DND-41 (cell line): Measurements from ENCODE around the gene RAD18.

Experiments
- ATAC-seq: fragments of 200-7000 bp; cut with Tn5 transposase; 3 replicates; pipeline ENCODE4 v1.9.1; 2021; ENCODE audit warnings: low read depth; ENCODE audit not compliant: insufficient read depth
- DNase-seq: peaks from one replicate; pipeline ENCODE4 v3.0.0-alpha.2; 2020
- H2AFZ ChIP-seq: 2 replicates; pipeline ENCODE4 v1.6.0; 2012; ENCODE audit warnings: low read depth, low read length
- H3K27ac ChIP-seq: 2 replicates; pipeline ENCODE4 v1.5.1; 2012; ENCODE audit warnings: low read length, inconsistent platforms
- H3K27me3 ChIP-seq: fragments of 200-600 bp; sonication (generic); 2 replicates; pipeline ENCODE4 v1.6.0; 2012; ENCODE audit warnings: low read length, mild to moderate bottlenecking, inconsistent platforms; ENCODE audit not compliant: insufficient read depth, poor library complexity
- H3K36me3 ChIP-seq: 2 replicates; pipeline ENCODE4 v1.5.1; 2012; ENCODE audit warnings: low read length, inconsistent platforms; ENCODE audit not compliant: insufficient read depth
- H3K4me1 ChIP-seq: 2 replicates; pipeline ENCODE4 v1.5.1; 2012; ENCODE audit warnings: mild to moderate bottlenecking, low read length; ENCODE audit not compliant: insufficient read depth
- H3K4me2 ChIP-seq: 2 replicates; pipeline ENCODE4 v1.6.0; 2012; ENCODE audit warnings: mild to moderate bottlenecking, moderate library complexity, low read length, inconsistent platforms; ENCODE audit not compliant: insufficient read depth
- H3K4me3 ChIP-seq, 2 experiments: fragments of 200-600 bp in 1 of 2; shearing (Covaris generic) in 1 of 2; 2 replicates each; pipeline ENCODE4 v1.5.1; 2012 to 2016; ENCODE audit warnings: inconsistent platforms in 2 of 2, low read length in 2 of 2, mild to moderate bottlenecking in 2 of 2, low read depth in 1 of 2, moderate library complexity in 1 of 2
- H3K79me2 ChIP-seq: 2 replicates; pipeline ENCODE4 v1.6.0; 2012; ENCODE audit warnings: low read length, inconsistent platforms; ENCODE audit not compliant: insufficient read depth
- H3K9ac ChIP-seq: 2 replicates; pipeline ENCODE4 v1.6.0; 2012; ENCODE audit warnings: low read depth, mild to moderate bottlenecking, inconsistent platforms, low read length, moderate library complexity
- H3K9me3 ChIP-seq: 2 replicates; pipeline ENCODE4 v1.5.1; 2012; ENCODE audit warnings: low read length, moderate library complexity, mild to moderate bottlenecking, inconsistent platforms; ENCODE audit not compliant: insufficient read depth, severe bottlenecking
- H4K20me1 ChIP-seq: 2 replicates; pipeline ENCODE4 v1.6.0; 2012; ENCODE audit warnings: low read length; ENCODE audit not compliant: insufficient read depth
- EZH2 ChIP-seq: IDR thresholded peaks from 3 replicates; pipeline ENCODE4 v1.6.1; 2012; ENCODE audit warnings: borderline replicate concordance, low read depth, mild to moderate bottlenecking, moderate library complexity, low read length, inconsistent platforms; ENCODE audit not compliant: severe bottlenecking
- TF ChIP-seq, protein P1 (sequence below): IDR thresholded peaks from 2 replicates; pipeline ENCODE4 v1.5.1; 2012; ENCODE audit warnings: borderline replicate concordance, low read length, moderate library complexity, mild to moderate bottlenecking; ENCODE audit not compliant: poor library complexity, severe bottlenecking; ENCODE audit errors: extremely low read depth

The RAD18 gene

DNA sequence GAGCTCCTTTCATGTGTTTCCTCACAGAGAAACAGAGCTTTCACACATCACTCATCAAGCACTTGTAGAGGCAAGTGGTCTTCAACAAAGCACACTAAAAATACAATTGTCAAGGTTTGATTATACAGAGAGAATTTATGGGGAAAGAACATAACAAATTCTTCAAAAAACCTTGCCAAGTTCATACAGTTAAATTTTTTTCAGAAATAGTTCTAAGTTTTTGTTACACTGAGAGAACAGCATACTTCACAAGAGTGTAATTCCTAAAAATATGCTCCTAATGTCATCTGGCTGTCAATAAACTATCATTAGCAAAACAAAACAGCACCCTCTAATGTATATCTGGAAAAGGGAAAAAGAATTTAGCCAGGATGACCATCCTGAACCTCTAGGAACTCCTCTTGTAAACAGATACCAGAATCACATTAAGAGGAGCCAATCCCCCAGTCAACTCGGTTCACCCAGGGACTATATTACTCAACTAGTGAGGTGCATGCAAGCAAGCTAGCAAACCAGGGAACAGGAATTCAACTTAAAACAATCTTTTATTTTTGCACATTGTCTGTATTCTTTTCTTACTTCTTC is 63.3 kb downstream of the RAD18 start:
- no peaks in the 10 kb centered on the region for H3K4me1 ChIP-seq
- ATAC-seq (no peak), DNase-seq (no peak)
- no peak overlapping the region for H3K9ac ChIP-seq
- no peak for TF ChIP-seq EZH2
- TF ChIP-seq, protein P1, sequence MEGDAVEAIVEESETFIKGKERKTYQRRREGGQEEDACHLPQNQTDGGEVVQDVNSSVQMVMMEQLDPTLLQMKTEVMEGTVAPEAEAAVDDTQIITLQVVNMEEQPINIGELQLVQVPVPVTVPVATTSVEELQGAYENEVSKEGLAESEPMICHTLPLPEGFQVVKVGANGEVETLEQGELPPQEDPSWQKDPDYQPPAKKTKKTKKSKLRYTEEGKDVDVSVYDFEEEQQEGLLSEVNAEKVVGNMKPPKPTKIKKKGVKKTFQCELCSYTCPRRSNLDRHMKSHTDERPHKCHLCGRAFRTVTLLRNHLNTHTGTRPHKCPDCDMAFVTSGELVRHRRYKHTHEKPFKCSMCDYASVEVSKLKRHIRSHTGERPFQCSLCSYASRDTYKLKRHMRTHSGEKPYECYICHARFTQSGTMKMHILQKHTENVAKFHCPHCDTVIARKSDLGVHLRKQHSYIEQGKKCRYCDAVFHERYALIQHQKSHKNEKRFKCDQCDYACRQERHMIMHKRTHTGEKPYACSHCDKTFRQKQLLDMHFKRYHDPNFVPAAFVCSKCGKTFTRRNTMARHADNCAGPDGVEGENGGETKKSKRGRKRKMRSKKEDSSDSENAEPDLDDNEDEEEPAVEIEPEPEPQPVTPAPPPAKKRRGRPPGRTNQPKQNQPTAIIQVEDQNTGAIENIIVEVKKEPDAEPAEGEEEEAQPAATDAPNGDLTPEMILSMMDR, result no peak
- H3K9me3 ChIP-seq, result no peaks in the 10 kb centered on the region
- H3K4me2 ChIP-seq, result no peak overlapping the region
- H2AFZ ChIP-seq, result no peak overlapping the region
- no peaks in the 10 kb centered on the region for H3K27me3 ChIP-seq
- no peak overlapping the region for H3K27ac ChIP-seq
- H4K20me1 ChIP-seq, result no peaks in the 10 kb centered on the region
- H3K4me3 ChIP-seq, result no peak overlapping the region
- peaks cover 83% of the 10 kb centered on the region for H3K36me3 ChIP-seq
- no peaks in the 10 kb centered on the region for H3K79me2 ChIP-seq

DNA sequence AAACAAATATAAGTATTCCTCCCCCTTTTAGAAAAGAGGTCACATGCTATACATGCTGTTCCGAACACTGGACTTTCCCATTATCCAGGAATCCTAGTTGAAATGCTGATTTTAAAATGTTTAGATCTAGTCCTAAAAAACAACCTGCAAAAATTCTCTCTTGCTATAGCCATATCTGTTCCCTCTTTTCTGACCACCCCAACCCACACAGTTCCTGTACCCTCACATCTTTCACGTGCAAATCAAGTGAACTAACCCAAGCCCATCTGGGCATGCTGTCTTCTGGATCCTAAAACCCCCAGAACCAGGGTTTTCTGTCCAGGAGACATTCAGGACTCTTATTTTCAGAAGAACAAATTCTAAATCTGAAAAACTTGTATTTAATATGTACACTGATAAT is 67.4 kb downstream of the RAD18 start:
- peaks cover 75% of the 10 kb centered on the region for H3K36me3 ChIP-seq
- no peak for ATAC-seq
- H3K79me2 ChIP-seq, result no peaks in the 10 kb centered on the region

DNA sequence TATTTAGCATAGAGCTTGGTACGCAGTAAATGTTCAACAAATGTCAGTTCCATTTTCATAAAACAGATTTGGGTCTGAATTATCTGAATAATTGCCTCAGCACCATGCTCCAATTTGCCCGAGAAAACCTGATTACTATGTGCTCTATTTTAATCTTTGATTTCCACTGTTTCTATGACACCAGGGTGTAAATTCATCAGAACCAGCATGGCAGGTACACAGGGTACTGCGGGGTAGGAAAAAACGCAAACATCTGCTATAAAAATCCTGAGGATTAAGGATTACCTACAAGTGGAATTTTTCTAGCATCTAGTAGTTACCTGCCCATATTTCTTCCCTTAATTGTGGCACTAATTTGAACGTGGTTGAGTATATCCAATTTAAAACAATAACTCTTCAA is 70.3 kb downstream of the RAD18 start:
- Histone ChIP-seq H3K79me2 (no peaks in the 10 kb centered on the region), H4K20me1 (no peaks in the 10 kb centered on the region), H3K36me3 (peaks cover 75% of the 10 kb centered on the region), H3K4me2 (no peak overlapping the region), H3K9ac (no peak overlapping the region), H3K27me3 (no peaks in the 10 kb centered on the region), H3K27ac (no peak overlapping the region), H3K4me1 (no peaks in the 10 kb centered on the region), H3K9me3 (no peaks in the 10 kb centered on the region), H2AFZ (no peak overlapping the region), H3K4me3 (no peak overlapping the region)
- no peak for DNase-seq
- ATAC-seq, result no peak
- TF ChIP-seq, protein P1, result no peak
- TF ChIP-seq EZH2, result no peak

More for the DNA sequence above, 67.4 kb downstream of the RAD18 start:
- Histone ChIP-seq H2AFZ (no peak overlapping the region), H3K9ac (no peak overlapping the region), H3K27ac (no peak overlapping the region), H3K4me1 (no peaks in the 10 kb centered on the region), H3K27me3 (no peaks in the 10 kb centered on the region), H3K9me3 (no peaks in the 10 kb centered on the region), H4K20me1 (no peaks in the 10 kb centered on the region), H3K4me2 (no peak overlapping the region), H3K4me3 (no peak overlapping the region)
- TF ChIP-seq, protein P1, result no peak
- TF ChIP-seq EZH2, result no peak
- DNase-seq, result no peak

DNA sequence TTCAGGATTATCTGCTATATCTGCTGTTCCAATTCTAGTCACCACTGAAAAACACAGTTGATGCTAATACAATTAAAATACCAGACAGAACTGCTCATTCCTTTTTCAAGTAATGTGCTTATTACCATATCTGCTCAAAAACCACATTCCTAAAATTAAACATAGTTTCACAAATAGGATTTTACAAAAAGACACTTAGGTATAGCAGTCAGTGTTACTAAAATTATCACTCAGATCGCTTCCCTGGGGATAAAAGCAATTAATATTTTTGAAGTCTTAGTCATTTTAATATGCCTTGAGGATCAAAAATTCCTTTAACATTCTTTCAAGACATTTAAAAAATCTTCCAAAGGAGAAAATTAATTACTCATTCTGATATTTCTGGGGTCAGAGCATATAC is 71.5 kb downstream of the RAD18 start:
- ATAC-seq, result no peak
- Histone ChIP-seq H3K27me3 (no peaks in the 10 kb centered on the region), H3K4me1 (no peaks in the 10 kb centered on the region), H3K9me3 (no peaks in the 10 kb centered on the region), H3K27ac (no peak overlapping the region), H2AFZ (no peak overlapping the region), H3K79me2 (no peaks in the 10 kb centered on the region), H3K4me2 (no peak overlapping the region), H3K36me3 (peaks cover 77% of the 10 kb centered on the region), H4K20me1 (no peaks in the 10 kb centered on the region), H3K4me3 (no peak overlapping the region), H3K9ac (no peak overlapping the region)
- DNase-seq, result no peak
- TF ChIP-seq, protein P1, result no peak
- no peak for TF ChIP-seq EZH2
